Stomach (tissue), 9 donors: Measurements from ENCODE around the gene GABBR2. TPM values are rescaled to one million over a fixed set of nuclear protein-coding genes. Genes with fewer than 3 reads are reported as not detected.
A peak's percentile ranks its signal among the peaks of the same experiment; 100 is the strongest.

Experiments used
- DNase-seq, 2 donors: peaks; one replicate each; pipeline versions ENCODE4 v3.0.0 to v3.0.0-alpha.2; 2013 to 2019
- H3K27ac ChIP-seq, 5 donors: fragments of 200-600 bp in 4 of 5; sonication (generic) in 4 of 5; one replicate each; pipeline ENCODE4 v1.5.1; 2013 to 2019; ENCODE audit warnings: mild to moderate bottlenecking in 1 of 5, moderate library complexity in 1 of 5
- H3K27me3 ChIP-seq, 3 donors: fragments of 200-600 bp; sonication (generic); one replicate each; pipeline ENCODE4 v1.5.1; 2017 to 2019; ENCODE audit warnings: mixed run types in 1 of 3
- H3K36me3 ChIP-seq, 4 donors: fragments of 200-600 bp; sonication (generic); 1 replicate in 3 of 4; 2 replicates in 1 of 4; pipeline ENCODE4 v1.5.1; 2016 to 2019
- H3K4me1 ChIP-seq, 4 donors: fragments of 200-600 bp; sonication (generic); one replicate each; pipeline ENCODE4 v1.5.1; 2016 to 2019
- H3K4me3 ChIP-seq, 4 donors: fragments of 200-600 bp; sonication (generic) in 3 of 4; one replicate each; pipeline ENCODE4 v1.5.1; 2016 to 2019; ENCODE audit warnings: mild to moderate bottlenecking in 1 of 4
- H3K9me3 ChIP-seq, 4 donors: fragments of 200-600 bp; sonication (generic); one replicate each; pipeline ENCODE4 v1.5.1; 2016 to 2019
- CTCF ChIP-seq, 7 experiments: fragments of 450-650 bp in 4 of 7; fragments of 200-600 bp in 3 of 7; sonication (generic) in 3 of 7; IDR thresholded peaks; one replicate each; pipeline ENCODE4 v1.5.1; 2016 to 2019; ENCODE audit warnings: antibody characterized with exemption in 7 of 7, control low read depth in 2 of 7, mild to moderate bottlenecking in 1 of 7
- EP300 ChIP-seq: sonication (generic); formaldehyde crosslinking; IDR thresholded peaks from one replicate; pipeline ENCODE4 v1.6.1; 2017; ENCODE audit warnings: antibody characterized with exemption
- POLR2A ChIP-seq, 4 donors: fragments of 450-650 bp; IDR thresholded peaks; one replicate each; pipeline ENCODE4 v1.6.1; 2016; ENCODE audit warnings: antibody characterized with exemption in 4 of 4, control low read depth in 2 of 4, mild to moderate bottlenecking in 1 of 4, moderate library complexity in 1 of 4
- POLR2AphosphoS5 ChIP-seq, 3 donors: sonication (generic); formaldehyde crosslinking; IDR thresholded peaks; one replicate each; pipeline ENCODE4 v1.6.1; 2016; ENCODE audit warnings: antibody characterized with exemption in 3 of 3
- WGBS, 5 donors: extraction: QIAGEN DNeasy Blood & Tissue Kit in 3 of 5; methylation state at CpG; one replicate each; pipeline versions ENCODE4 v1.1.5 to v1.1.7; 2013 to 2018; 5-methylcytosine and 5-hydroxymethylcytosine counted together
- intact Hi-C: fragments of 100-400 bp; cut with DNase I; formaldehyde crosslinking; loops from one replicate; pipeline ENCODE4 v1.15.1; 2023; ENCODE audit warnings: low total_unique reads
- polyA plus RNA-seq, 3 donors: library from polyadenylated mRNA; stranded (reverse); fragments of 200-250 nt; gene quantifications; one replicate each; pipeline ENCODE4 v1.2.3, GENCODE V29; 2013
- total RNA-seq, 5 donors: library from RNA; depleted of rRNA; stranded (reverse); fragments of >200 nt; gene quantifications; one replicate each; pipeline versions ENCODE4 v1.1.0 to v1.2.3, GENCODE V29; 2014 to 2016
- donor health status: healthy with polysubstance abuse.
- donor health status: Bipolar disorder and iron deficiency.
- donor health status: healthy.

GABBR2 gene
- total and polyA plus RNA-seq, 8 donors, result 0.06 to 0.55 (median 0.08) TPM; not detected in 5

- peaks cover 16 to 56% (median 37%) of the 10 kb centered on the region in 4 donors for H3K4me1 ChIP-seq
- intact Hi-C loops, result no loop called here
- TF ChIP-seq POLR2A (IDR thresholded peaks at IDR 0.05) (no peak), CTCF (IDR thresholded peaks at IDR 0.05) (no peak), POLR2AphosphoS5 (IDR thresholded peaks at IDR 0.05) (no peak), EP300 (no peak)
- no peaks in the 10 kb centered on the region for H3K9me3 ChIP-seq
- no peaks in the 10 kb centered on the region for H3K27me3 ChIP-seq
- 1 to 2% (median 2%) methylated on average over 28 to 36 of the region's 36 CpGs for WGBS, 5 donors
- H3K4me3 ChIP-seq, result peak overlapping the region; percentile 82 to 90 (median 86)
- peak in 1 of 2 donors; percentile 46 for DNase-seq
- peak overlapping the region; percentile 92 to 99 (median 97) for H3K27ac ChIP-seq
- peaks cover 0 to 11% (median 8%) of the 10 kb centered on the region in 4 donors for H3K36me3 ChIP-seq
Observed at GRCh38 chr9:98255061-98255577, 453.6 kb downstream of the GABBR2 start.

GRCh38 chr9:98254228-98255060 is 454.3 kb downstream of the GABBR2 start:
- Histone ChIP-seq H3K4me1 (peaks cover 16 to 63% (median 38%) of the 10 kb centered on the region in 4 donors), H3K27me3 (no peaks in the 10 kb centered on the region), H3K27ac (peak overlapping the region in 4 of 5 donors; percentile 92 to 99 (median 97)), H3K4me3 (peak overlapping the region; percentile 82 to 90 (median 86)), H3K36me3 (peaks cover 0 to 14% (median 10%) of the 10 kb centered on the region in 4 donors), H3K9me3 (no peaks in the 10 kb centered on the region)
- DNase-seq, result no peak
- intact Hi-C loops, result no loop called here
- WGBS, 5 donors, result 19 to 35% (median 26%) methylated on average over 5 of the region's 5 CpGs
- TF ChIP-seq EP300, result no peak
- no peak for TF ChIP-seq CTCF (IDR thresholded peaks at IDR 0.05)
- no peak for TF ChIP-seq POLR2AphosphoS5 (IDR thresholded peaks at IDR 0.05)
- no peak for TF ChIP-seq POLR2A (IDR thresholded peaks at IDR 0.05)

- intact Hi-C loops, result no loop called here
- WGBS, 5 donors, result 76 to 85% (median 83%) methylated on average over 3 of the region's 3 CpGs
- Histone ChIP-seq H3K9me3 (no peaks in the 10 kb centered on the region), H3K4me3 (peak overlapping the region in 2 of 4 donors; percentile 82 to 85), H3K27ac (no peak overlapping the region), H3K4me1 (peaks cover 16 to 63% (median 38%) of the 10 kb centered on the region in 4 donors), H3K27me3 (no peaks in the 10 kb centered on the region), H3K36me3 (peaks cover 0 to 22% (median 17%) of the 10 kb centered on the region in 4 donors)
- TF ChIP-seq POLR2A (IDR thresholded peaks at IDR 0.05), result no peak
- no peak for TF ChIP-seq CTCF (IDR thresholded peaks at IDR 0.05)
- TF ChIP-seq POLR2AphosphoS5 (IDR thresholded peaks at IDR 0.05), result no peak
- no peak for TF ChIP-seq EP300
- no peak for DNase-seq
Observed at GRCh38 chr9:98253565-98253964, 455.2 kb downstream of the GABBR2 start.

- DNase-seq, result no peak
- WGBS, 5 donors, result 85 to 95% (median 92%) methylated on average over 9 of the region's 9 CpGs
- intact Hi-C loops, result no loop called here
- H3K9me3 ChIP-seq, result no peaks in the 10 kb centered on the region
- peaks cover 0 to 29% (median 21%) of the 10 kb centered on the region in 4 donors for H3K36me3 ChIP-seq
- H3K4me1 ChIP-seq, result peaks cover 14 to 63% (median 30%) of the 10 kb centered on the region in 4 donors
- no peak overlapping the region for H3K4me3 ChIP-seq
- TF ChIP-seq POLR2A (IDR thresholded peaks at IDR 0.05), result no peak
- no peak for TF ChIP-seq CTCF (IDR thresholded peaks at IDR 0.05)
- no peak for TF ChIP-seq EP300
- TF ChIP-seq POLR2AphosphoS5 (IDR thresholded peaks at IDR 0.05), result no peak
- peak overlapping the region in 1 of 5 donors; percentile 55 for H3K27ac ChIP-seq
- H3K27me3 ChIP-seq, result no peaks in the 10 kb centered on the region
Observed at GRCh38 chr9:98251551-98251950, 457.2 kb downstream of the GABBR2 start.
